ENCODE measurements around the gene UQCR11.

UQCR11 gene

DNA sequence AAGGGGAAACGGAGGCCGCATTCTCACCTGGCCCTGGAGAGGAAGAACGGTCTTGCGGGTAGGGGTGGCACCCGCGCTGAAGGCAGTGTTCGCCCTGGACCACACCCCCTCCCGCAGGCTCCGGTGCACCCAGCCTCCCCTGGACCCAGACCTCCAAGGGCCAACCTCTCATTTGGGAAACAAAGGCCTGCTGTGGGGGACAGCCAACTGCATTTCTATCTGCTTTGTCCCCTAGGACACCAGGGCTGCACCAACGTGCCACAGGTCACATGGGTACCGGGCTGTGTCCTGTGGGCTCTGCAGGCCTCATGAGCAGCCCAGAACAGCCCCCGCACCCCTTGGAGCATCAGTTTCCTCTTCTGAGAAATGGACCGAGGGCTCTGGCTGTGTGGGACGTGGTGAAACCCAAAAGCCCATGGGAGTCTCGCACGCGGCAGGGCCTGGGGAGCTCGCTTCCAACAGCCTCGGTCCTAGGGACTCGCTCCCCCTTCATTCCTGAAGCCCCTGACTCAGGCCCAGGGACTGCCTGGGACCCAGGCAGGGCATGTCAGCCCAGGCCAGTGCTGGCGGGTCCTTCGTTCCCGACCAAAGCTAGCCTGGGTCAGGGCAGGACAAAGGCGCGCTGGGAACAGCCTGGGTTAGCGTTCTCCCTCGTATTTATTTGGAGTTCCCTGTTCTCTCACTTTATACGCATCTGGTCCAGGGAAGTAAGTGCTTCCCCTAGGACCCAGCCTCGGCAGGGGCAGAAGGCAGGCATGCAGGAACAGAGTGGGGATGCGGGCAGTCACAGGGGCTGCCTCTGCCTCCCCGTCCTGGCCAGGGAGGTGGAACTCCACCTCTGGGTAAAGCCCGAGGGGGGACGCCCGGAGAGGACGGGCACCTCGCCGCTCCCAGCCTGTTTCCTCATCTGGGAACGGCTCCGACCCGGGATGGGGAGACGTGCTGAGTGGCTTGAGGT is 42.5 kb upstream of the UQCR11 start:
- peaks cover 44% of the 10 kb centered on the region for H3F3A ChIP-seq (ENCODE audit: insufficient read depth, low read length)
- no peaks in the 10 kb centered on the region for H3K9me2 ChIP-seq (replicated peaks; ENCODE audit: insufficient read depth, low read length)
- DNase-seq: no peak
- TF ChIP-seq EZH2 (optimal IDR thresholded peaks at IDR 0.05; ENCODE audit: low read depth, low read length) (no peak), EZH2phosphoT487 (IDR thresholded peaks at IDR 0.05; ENCODE audit: low read length) (no peak)
- TF ChIP-seq, protein P1, sequence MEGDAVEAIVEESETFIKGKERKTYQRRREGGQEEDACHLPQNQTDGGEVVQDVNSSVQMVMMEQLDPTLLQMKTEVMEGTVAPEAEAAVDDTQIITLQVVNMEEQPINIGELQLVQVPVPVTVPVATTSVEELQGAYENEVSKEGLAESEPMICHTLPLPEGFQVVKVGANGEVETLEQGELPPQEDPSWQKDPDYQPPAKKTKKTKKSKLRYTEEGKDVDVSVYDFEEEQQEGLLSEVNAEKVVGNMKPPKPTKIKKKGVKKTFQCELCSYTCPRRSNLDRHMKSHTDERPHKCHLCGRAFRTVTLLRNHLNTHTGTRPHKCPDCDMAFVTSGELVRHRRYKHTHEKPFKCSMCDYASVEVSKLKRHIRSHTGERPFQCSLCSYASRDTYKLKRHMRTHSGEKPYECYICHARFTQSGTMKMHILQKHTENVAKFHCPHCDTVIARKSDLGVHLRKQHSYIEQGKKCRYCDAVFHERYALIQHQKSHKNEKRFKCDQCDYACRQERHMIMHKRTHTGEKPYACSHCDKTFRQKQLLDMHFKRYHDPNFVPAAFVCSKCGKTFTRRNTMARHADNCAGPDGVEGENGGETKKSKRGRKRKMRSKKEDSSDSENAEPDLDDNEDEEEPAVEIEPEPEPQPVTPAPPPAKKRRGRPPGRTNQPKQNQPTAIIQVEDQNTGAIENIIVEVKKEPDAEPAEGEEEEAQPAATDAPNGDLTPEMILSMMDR (IDR thresholded peaks at IDR 0.05; ENCODE audit: low read length): no peak
- H2AFZ ChIP-seq (ENCODE audit: low read length): no peak overlapping the region
- no peaks in the 10 kb centered on the region for H4K20me1 ChIP-seq (ENCODE audit: insufficient read depth, low read length)
- peak overlapping the region; percentile 50; the same call in 1 of the 2 replicates for H3K9ac ChIP-seq (ENCODE audit: low read length)
- H3K27ac ChIP-seq (ENCODE audit: low read length): peak overlapping the region; percentile 86
- H3K79me2 ChIP-seq (ENCODE audit: low read length): peaks cover 87% of the 10 kb centered on the region
- H3K27me3 ChIP-seq (replicated peaks; ENCODE audit: insufficient read depth, low read length): no peaks in the 10 kb centered on the region
- H3K4me3 ChIP-seq (ENCODE audit: low read length): peak overlapping the region; percentile 25
- peak overlapping the region; percentile 79 for H3K4me2 ChIP-seq (ENCODE audit: low read depth, low read length)
- no peaks in the 10 kb centered on the region for H3K9me3 ChIP-seq (replicated peaks; ENCODE audit: insufficient read depth, low read length)
- peaks cover 22% of the 10 kb centered on the region for H3K4me1 ChIP-seq (ENCODE audit: low read length)
- peaks cover 20% of the 10 kb centered on the region for H3K36me3 ChIP-seq (replicated peaks; ENCODE audit: insufficient read depth, low read length)

GRCh38 chr19:1646659-1647453 is 41.6 kb upstream of the UQCR11 start:
- H3K4me3 ChIP-seq (ENCODE audit: low read length): no peak overlapping the region
- H3K27ac ChIP-seq (ENCODE audit: low read length): no peak overlapping the region
- H3K27me3 ChIP-seq (replicated peaks; ENCODE audit: insufficient read depth, low read length): no peaks in the 10 kb centered on the region
- no peaks in the 10 kb centered on the region for H3K9me3 ChIP-seq (replicated peaks; ENCODE audit: insufficient read depth, low read length)
- no peaks in the 10 kb centered on the region for H4K20me1 ChIP-seq (ENCODE audit: insufficient read depth, low read length)
- no peak overlapping the region for H3K4me2 ChIP-seq (ENCODE audit: low read depth, low read length)
- H3K79me2 ChIP-seq (ENCODE audit: low read length): peaks cover 96% of the 10 kb centered on the region
- H3K4me1 ChIP-seq (ENCODE audit: low read length): peaks cover 22% of the 10 kb centered on the region
- DNase-seq: no peak
- TF ChIP-seq, protein P1 (IDR thresholded peaks at IDR 0.05; ENCODE audit: low read length): no peak
- TF ChIP-seq EZH2 (optimal IDR thresholded peaks at IDR 0.05; ENCODE audit: low read depth, low read length) (no peak), EZH2phosphoT487 (IDR thresholded peaks at IDR 0.05; ENCODE audit: low read length) (no peak)
- no peaks in the 10 kb centered on the region for H3K9me2 ChIP-seq (replicated peaks; ENCODE audit: insufficient read depth, low read length)
- H2AFZ ChIP-seq (ENCODE audit: low read length): no peak overlapping the region
- H3F3A ChIP-seq (ENCODE audit: insufficient read depth, low read length): peaks cover 45% of the 10 kb centered on the region
- peaks cover 27% of the 10 kb centered on the region for H3K36me3 ChIP-seq (replicated peaks; ENCODE audit: insufficient read depth, low read length)
- no peak overlapping the region for H3K9ac ChIP-seq (ENCODE audit: low read length)

DNA sequence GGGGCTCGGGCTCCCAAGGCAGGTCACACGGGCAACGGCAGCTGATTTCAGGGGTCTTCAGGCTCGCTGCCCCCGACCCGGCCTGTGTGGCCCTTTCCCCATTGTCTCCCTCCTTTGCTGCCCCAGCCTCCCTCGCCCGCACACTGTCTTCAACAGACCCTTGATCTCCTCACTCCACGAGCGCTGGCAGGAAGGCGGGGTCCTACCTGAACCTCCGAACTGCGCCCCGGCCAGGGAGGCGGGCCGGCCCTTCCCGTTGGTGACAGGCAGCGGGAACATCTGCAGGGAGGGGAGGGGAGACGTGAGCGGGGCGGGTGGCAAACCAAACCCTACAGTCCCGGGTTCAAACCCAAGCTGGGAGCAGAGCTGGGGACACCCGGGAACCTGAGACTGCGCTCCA is 40.9 kb upstream of the UQCR11 start:
- Histone ChIP-seq H3F3A (ENCODE audit: insufficient read depth, low read length) (peaks cover 41% of the 10 kb centered on the region), H4K20me1 (ENCODE audit: insufficient read depth, low read length) (no peaks in the 10 kb centered on the region), H3K27ac (ENCODE audit: low read length) (no peak overlapping the region), H2AFZ (ENCODE audit: low read length) (no peak overlapping the region), H3K4me3 (ENCODE audit: low read length) (no peak overlapping the region), H3K4me1 (ENCODE audit: low read length) (peaks cover 22% of the 10 kb centered on the region), H3K9me3 (replicated peaks; ENCODE audit: insufficient read depth, low read length) (no peaks in the 10 kb centered on the region), H3K9me2 (replicated peaks; ENCODE audit: insufficient read depth, low read length) (no peaks in the 10 kb centered on the region), H3K27me3 (replicated peaks; ENCODE audit: insufficient read depth, low read length) (no peaks in the 10 kb centered on the region), H3K79me2 (ENCODE audit: low read length) (peaks cover 100% of the 10 kb centered on the region), H3K9ac (ENCODE audit: low read length) (no peak overlapping the region), H3K36me3 (replicated peaks; ENCODE audit: insufficient read depth, low read length) (peaks cover 27% of the 10 kb centered on the region), H3K4me2 (ENCODE audit: low read depth, low read length) (no peak overlapping the region)
- TF ChIP-seq EZH2phosphoT487 (IDR thresholded peaks at IDR 0.05; ENCODE audit: low read length): no peak
- DNase-seq: no peak

Data from MM.1S (cell line).